Measurements from ENCODE around the gene CDCP2. TPM values are rescaled to one million over a fixed set of nuclear protein-coding genes. Genes with fewer than 3 reads are reported as not detected.

The CDCP2 gene
- total and polyA plus RNA-seq, 2 of the 8 experiments (the other 6 are each of a cell fraction or from before 2014, with no cell fraction given), result not detected

- no peak overlapping the region for H2BK20ac ChIP-seq (ENCODE audit: low read length)
- no peak overlapping the region for H2BK12ac ChIP-seq (ENCODE audit: low read depth, low read length)
- no peak overlapping the region for H2AFZ ChIP-seq (ENCODE audit: low read length)
- POLR2A ChIA-PET (ENCODE audit: partially characterized antibody), result no interaction called here
- no peaks in the 10 kb centered on the region for H3K79me2 ChIP-seq (ENCODE audit: control insufficient read depth in 1 of 2, insufficient read depth in 2 of 2, low read length in 2 of 2)
- H2AK5ac ChIP-seq (ENCODE audit: low read depth, low read length), result no peak overlapping the region
- CTCF ChIA-PET (ENCODE audit: partially characterized antibody), result interaction anchor here (1.7 kb wide), 1 partner anchor 23 kb away, joined by 6 read pairs; no protein-coding TSS in a partner anchor
- H2BK5ac ChIP-seq (ENCODE audit: low read depth, low read length), result no peak overlapping the region
- 95% methylated on average over 3 of the region's 3 CpGs; no CpG with 5 or more reads in 1 of the 2 experiments for WGBS, 2 experiments (ENCODE audit: extremely low coverage in 1 of 2, insufficient coverage in 1 of 2, insufficient read length in 1 of 2, insufficient replicate concordance in 2 of 2, low coverage in 1 of 2, low lambda C conversion rate in 2 of 2, missing lambda C conversion rate in 1 of 2)
- H3K36me3 ChIP-seq (ENCODE audit: control insufficient read depth in 2 of 4, insufficient read depth in 4 of 4, low read length in 3 of 4), result no peaks in the 10 kb centered on the region
- H3K4me3 ChIP-seq (ENCODE audit: extremely low read depth in 1 of 4, insufficient read depth in 2 of 4, low read depth in 3 of 4, low read length in 4 of 4), result no peak overlapping the region
- no peaks in the 10 kb centered on the region; a peak in 1 of 7 replicates for H3K4me1 ChIP-seq (replicated peaks in 1 of 4; ENCODE audit: control insufficient read depth in 3 of 4, insufficient read depth in 4 of 4, low read length in 3 of 4)
- H4K91ac ChIP-seq (replicated peaks; ENCODE audit: insufficient read length, low read length), result no peak overlapping the region
- no peak overlapping the region for H3K18ac ChIP-seq (ENCODE audit: extremely low read depth, low read length)
- TF ChIP-seq RAD21 (IDR thresholded peaks at IDR 0.05 in 1 of 2, conservative IDR thresholded peaks at IDR 0.05 in 1 of 2; ENCODE audit: low read depth in 2 of 2, low read length in 2 of 2) (no peak), CTBP2 (IDR thresholded peaks at IDR 0.05; ENCODE audit: borderline replicate concordance, insufficient read depth, insufficient read length, low read length) (no peak), BCL11A (IDR thresholded peaks at IDR 0.05; ENCODE audit: low read depth in 2 of 2, low read length in 2 of 2) (no peak), TEAD4 (IDR thresholded peaks at IDR 0.05; ENCODE audit: low read depth, low read length) (no peak), SIN3A (conservative IDR thresholded peaks at IDR 0.05 in 1 of 2, IDR thresholded peaks at IDR 0.05 in 1 of 2; ENCODE audit: low read depth in 1 of 2, low read length in 2 of 2) (no peak), BACH1 (IDR thresholded peaks at IDR 0.05; ENCODE audit: low read length) (no peak), RFX5 (IDR thresholded peaks at IDR 0.05; ENCODE audit: borderline replicate concordance, low read depth, low read length) (no peak)
- no peaks in the 10 kb centered on the region; the same call in 1 of the 2 replicates for H3K23me2 ChIP-seq (ENCODE audit: low read depth, low read length)
- H3K56ac ChIP-seq (replicated peaks; ENCODE audit: insufficient read length, low read depth, low read length), result no peak overlapping the region
- H3K27ac ChIP-seq (ENCODE audit: low read depth, low read length), result no peak overlapping the region
- no peaks in the 10 kb centered on the region; the same call in 1 of the 2 replicates for H3K79me1 ChIP-seq (ENCODE audit: low read depth, low read length)
- H2BK120ac ChIP-seq (replicated peaks; ENCODE audit: low read depth, low read length), result no peak overlapping the region
- H4K5ac ChIP-seq (ENCODE audit: insufficient read length, low read depth, low read length), result no peak overlapping the region
- H3K4me2 ChIP-seq (ENCODE audit: insufficient read depth in 1 of 2, low read depth in 2 of 2, low read length in 2 of 2), result no peak overlapping the region
- no peak for FAIRE-seq
- H3K4ac ChIP-seq (replicated peaks; ENCODE audit: insufficient read length, low read depth, low read length), result no peak overlapping the region
- no peak overlapping the region for H4K8ac ChIP-seq (ENCODE audit: extremely low read depth, insufficient read depth, low read length)
- no peaks in the 10 kb centered on the region for H3K9me3 ChIP-seq (ENCODE audit: insufficient read depth in 2 of 2, low read depth in 1 of 2, low read length in 1 of 2)
- H4K20me1 ChIP-seq (replicated peaks in 1 of 2; ENCODE audit: control insufficient read depth in 1 of 2, insufficient read depth in 2 of 2, low read length in 2 of 2), result no peaks in the 10 kb centered on the region
- DNase-seq (ENCODE audit: low read depth in 1 of 2, low spot score in 2 of 2), result no peak
- H3K23ac ChIP-seq (ENCODE audit: insufficient read length), result no peak overlapping the region
- H3K14ac ChIP-seq (ENCODE audit: insufficient read length), result no peak overlapping the region
- H2BK15ac ChIP-seq (ENCODE audit: low read length), result no peak overlapping the region
- H3K27me3 ChIP-seq (replicated peaks in 1 of 4; ENCODE audit: control insufficient read depth in 3 of 4, extremely low read depth in 1 of 4, insufficient read depth in 3 of 4, low read length in 3 of 4), result no peaks in the 10 kb centered on the region
- no peak overlapping the region for H3K9ac ChIP-seq (replicated peaks in 1 of 4; ENCODE audit: extremely low read depth in 1 of 4, low read depth in 3 of 4, low read length in 3 of 4)
These were observed 5.3 kb upstream of the CDCP2 start for GRCh38 chr1:54158071-54158470.

Measured in H1 (cell line).